Activated T-helper 1 cell treated with anti-CD3 and anti-CD28 coated beads, Interleukin-12 subunit alpha, Interleukin-12 subunit beta, Interleukin-2, Interleukin-4 antibody, amounts not matched to agents 30 ng/mL and 10 ng/mL and 1 ng/mL, durations not matched to agents 14 hours and 24 hours and 36 hours (primary cell): ENCODE results near the gene ADAMTS6. TPM values are rescaled to one million over a fixed set of nuclear protein-coding genes. Genes with fewer than 3 reads are reported as not detected.
"Not testable (repeated sequence)": the region's sequence is repeated elsewhere in the genome, so short reads cannot be mapped to it uniquely, and the experiment has no call there.

Experiments used
- DNase-seq: peaks from one replicate; pipeline ENCODE4 v3.0.0; 2021; ENCODE audit warnings: low spot score
- H3K27ac Mint-ChIP-seq: one replicate; pipeline ENCODE4 v1.8.0; 2021; ENCODE audit warnings: mild to moderate bottlenecking, mixed read lengths
- H3K27me3 Mint-ChIP-seq: one replicate; pipeline ENCODE4 v1.8.0; 2022; ENCODE audit warnings: mild to moderate bottlenecking, moderate library complexity, mixed read lengths; ENCODE audit not compliant: insufficient read depth
- H3K36me3 Mint-ChIP-seq: one replicate; pipeline ENCODE4 v1.8.0; 2021; ENCODE audit warnings: low read depth, mixed read lengths
- H3K4me1 Mint-ChIP-seq: one replicate; pipeline ENCODE4 v1.8.0; 2021; ENCODE audit warnings: low read depth, mixed read lengths
- H3K4me3 Mint-ChIP-seq: one replicate; pipeline ENCODE4 v1.8.0; 2021; ENCODE audit warnings: mild to moderate bottlenecking, moderate library complexity, mixed read lengths
- H3K9me3 Mint-ChIP-seq: one replicate; pipeline ENCODE4 v1.8.0; 2021; ENCODE audit warnings: mixed read lengths
- intact Hi-C: fragments of 100-400 bp; cut with micrococcal nuclease; formaldehyde crosslinking; loops from one replicate; pipeline ENCODE4 v1.15.1; 2024
- total RNA-seq: library from RNA; stranded (reverse); gene quantifications from 2 replicates; pipeline ENCODE4 v1.2.3, GENCODE V29; 2022

ADAMTS6 gene
- total RNA-seq: 0.86 and 1.3 TPM in 2 replicates

- intact Hi-C loops: loop anchor here (1.0 to 5.0 kb wide), 6 partner anchors 82 to 713 kb away; partner anchors contain the start of genes CENPK, CWC27, PPWD1 and SREK1IP1
- H3K4me1 Mint-ChIP-seq: peaks cover 9% of the 10 kb centered on the region
- H3K27ac Mint-ChIP-seq: peak within 1 kb of the TSS; percentile 89
- no peaks in the 10 kb centered on the region for H3K9me3 Mint-ChIP-seq
- DNase-seq: peak; percentile 59
- no peak within 1 kb of the TSS for H3K4me3 Mint-ChIP-seq
- peaks cover 4% of the 10 kb centered on the region for H3K27me3 Mint-ChIP-seq
- no peaks in the 10 kb centered on the region for H3K36me3 Mint-ChIP-seq
Observed at GRCh38 chr5:65481635-65482295, at the start of gene ADAMTS6. ADAMTS6 (minus strand) TSS chr5:65481920; CDS start chr5:65473673, 8,247 bp downstream.

- intact Hi-C loops: no loop called here
- Mint-ChIP-seq H3K27me3 (no peaks in the 10 kb centered on the region), H3K27ac (peak overlapping the region; percentile 20), H3K4me1 (no peaks in the 10 kb centered on the region), H3K4me3 (no peak overlapping the region), H3K9me3 (no peaks in the 10 kb centered on the region), H3K36me3 (peaks cover 18% of the 10 kb centered on the region)
- DNase-seq: no peak
Observed at GRCh38 chr5:65530904-65531303, 49.2 kb upstream of the ADAMTS6 start.

- no peak overlapping the region for H3K27ac Mint-ChIP-seq
- DNase-seq: no peak
- intact Hi-C loops: no loop called here
- H3K27me3 Mint-ChIP-seq: no peaks in the 10 kb centered on the region
- no peaks in the 10 kb centered on the region for H3K9me3 Mint-ChIP-seq
- peaks cover 16% of the 10 kb centered on the region for H3K36me3 Mint-ChIP-seq
- no peak overlapping the region for H3K4me3 Mint-ChIP-seq
- no peaks in the 10 kb centered on the region for H3K4me1 Mint-ChIP-seq
Observed at GRCh38 chr5:65525726-65526125, 44.0 kb upstream of the ADAMTS6 start.

GRCh38 chr5:65512170-65512937 lies 30.6 kb upstream of the ADAMTS6 start:
- no peak for DNase-seq
- no peak overlapping the region for H3K27ac Mint-ChIP-seq
- no peaks in the 10 kb centered on the region for H3K27me3 Mint-ChIP-seq
- no peaks in the 10 kb centered on the region for H3K4me1 Mint-ChIP-seq
- intact Hi-C loops: no loop called here
- H3K9me3 Mint-ChIP-seq: no peaks in the 10 kb centered on the region
- peaks cover 5% of the 10 kb centered on the region for H3K36me3 Mint-ChIP-seq
- no peak overlapping the region for H3K4me3 Mint-ChIP-seq

- peaks cover 2% of the 10 kb centered on the region for H3K36me3 Mint-ChIP-seq
- H3K27ac Mint-ChIP-seq: no peak overlapping the region
- no peak overlapping the region for H3K4me3 Mint-ChIP-seq
- DNase-seq: no peak
- H3K27me3 Mint-ChIP-seq: no peaks in the 10 kb centered on the region
- no peaks in the 10 kb centered on the region for H3K4me1 Mint-ChIP-seq
- no peaks in the 10 kb centered on the region for H3K9me3 Mint-ChIP-seq
- intact Hi-C loops: no loop called here
Observed at GRCh38 chr5:65508978-65509377, 27.3 kb upstream of the ADAMTS6 start.

GRCh38 chr5:65506961-65507360 lies 25.2 kb upstream of the ADAMTS6 start:
- intact Hi-C loops: no loop called here
- DNase-seq: no peak
- H3K27ac Mint-ChIP-seq: no peak overlapping the region
- H3K9me3 Mint-ChIP-seq: no peaks in the 10 kb centered on the region
- no peaks in the 10 kb centered on the region for H3K4me1 Mint-ChIP-seq
- H3K36me3 Mint-ChIP-seq: peaks cover 7% of the 10 kb centered on the region
- no peaks in the 10 kb centered on the region for H3K27me3 Mint-ChIP-seq
- no peak overlapping the region for H3K4me3 Mint-ChIP-seq

GRCh38 chr5:65489119-65489518 lies 7.4 kb upstream of the ADAMTS6 start:
- Mint-ChIP-seq H3K9me3 (no peaks in the 10 kb centered on the region), H3K27me3 (no peaks in the 10 kb centered on the region)

GRCh38 chr5:65488038-65488687 lies 6.4 kb upstream of the ADAMTS6 start:
- H3K36me3 Mint-ChIP-seq, DNase-seq, H3K9me3 Mint-ChIP-seq, H3K27me3 Mint-ChIP-seq, H3K27ac Mint-ChIP-seq, H3K4me1 Mint-ChIP-seq, intact Hi-C loops, H3K4me3 Mint-ChIP-seq: not testable (repeated sequence)

More at GRCh38 chr5:65489119-65489518, 7.4 kb upstream of the ADAMTS6 start:
- intact Hi-C loops: no loop called here
- Mint-ChIP-seq H3K36me3 (no peaks in the 10 kb centered on the region), H3K4me1 (no peaks in the 10 kb centered on the region), H3K4me3 (no peak overlapping the region), H3K27ac (no peak overlapping the region)
- DNase-seq: no peak

GRCh38 chr5:65486803-65487202 lies 5.1 kb upstream of the ADAMTS6 start:
- H3K4me3 Mint-ChIP-seq, H3K27me3 Mint-ChIP-seq, intact Hi-C loops, H3K36me3 Mint-ChIP-seq, H3K27ac Mint-ChIP-seq, H3K4me1 Mint-ChIP-seq, DNase-seq, H3K9me3 Mint-ChIP-seq: not testable (repeated sequence)

- Mint-ChIP-seq H3K27me3 (no peaks in the 10 kb centered on the region), H3K9me3 (no peaks in the 10 kb centered on the region), H3K4me3 (no peak overlapping the region), H3K27ac (no peak overlapping the region), H3K4me1 (peaks cover 9% of the 10 kb centered on the region), H3K36me3 (no peaks in the 10 kb centered on the region)
- intact Hi-C loops: no loop called here
- no peak for DNase-seq
Observed at GRCh38 chr5:65485405-65485804, 3.7 kb upstream of the ADAMTS6 start.

- Mint-ChIP-seq H3K27me3 (no peaks in the 10 kb centered on the region), H3K27ac (no peak overlapping the region), H3K4me1 (peaks cover 9% of the 10 kb centered on the region), H3K4me3 (no peak overlapping the region), H3K9me3 (no peaks in the 10 kb centered on the region), H3K36me3 (no peaks in the 10 kb centered on the region)
- intact Hi-C loops: loop anchor here (1.0 to 5.0 kb wide), 9 partner anchors 271 to 848 kb away; partner anchors contain the start of gene SREK1
- no peak for DNase-seq
Observed at GRCh38 chr5:65483546-65484346, 2.0 kb upstream of the ADAMTS6 start.

GRCh38 chr5:65482736-65483545 lies 1.2 kb upstream of the ADAMTS6 start:
- intact Hi-C loops: loop anchor here (1.0 to 5.0 kb wide), 12 partner anchors 80 to 848 kb away; partner anchors contain the start of genes CENPK, CWC27, PPWD1 and SREK1
- Mint-ChIP-seq H3K9me3 (no peaks in the 10 kb centered on the region), H3K27ac (peak overlapping the region; percentile 89), H3K4me1 (peaks cover 9% of the 10 kb centered on the region), H3K4me3 (no peak overlapping the region), H3K27me3 (peaks cover 2% of the 10 kb centered on the region), H3K36me3 (no peaks in the 10 kb centered on the region)
- DNase-seq: no peak
